Esophagus muscularis mucosa (tissue), 4 donors: Measurements from ENCODE around the gene NONO.
"Not testable (repeated sequence)": the region's sequence is repeated elsewhere in the genome, so short reads cannot be mapped to it uniquely, and the experiment has no call there.

Experiments
- EP300 ChIP-seq: sonication (generic); formaldehyde crosslinking; IDR thresholded peaks from one replicate; pipeline ENCODE4 v1.6.1; 2017; ENCODE audit warnings: antibody characterized with exemption
- POLR2A ChIP-seq: fragments of 450-650 bp; IDR thresholded peaks from one replicate; pipeline ENCODE4 v1.6.1; 2017; ENCODE audit warnings: antibody characterized with exemption, moderate library complexity, mild to moderate bottlenecking, low read depth
- POLR2AphosphoS5 ChIP-seq, 2 donors: sonication (generic); formaldehyde crosslinking; IDR thresholded peaks; one replicate each; pipeline ENCODE4 v1.6.1; 2017; ENCODE audit warnings: antibody characterized with exemption in 2 of 2
- TF ChIP-seq, protein P1 (sequence below), 3 experiments: fragments of 200-600 bp in 2 of 3; fragments of 450-650 bp in 1 of 3; sonication (generic) in 2 of 3; IDR thresholded peaks; one replicate each; pipeline ENCODE4 v1.5.1; 2017 to 2019; ENCODE audit warnings: antibody characterized with exemption in 3 of 3, mild to moderate bottlenecking in 2 of 3, moderate library complexity in 1 of 3

DNA sequence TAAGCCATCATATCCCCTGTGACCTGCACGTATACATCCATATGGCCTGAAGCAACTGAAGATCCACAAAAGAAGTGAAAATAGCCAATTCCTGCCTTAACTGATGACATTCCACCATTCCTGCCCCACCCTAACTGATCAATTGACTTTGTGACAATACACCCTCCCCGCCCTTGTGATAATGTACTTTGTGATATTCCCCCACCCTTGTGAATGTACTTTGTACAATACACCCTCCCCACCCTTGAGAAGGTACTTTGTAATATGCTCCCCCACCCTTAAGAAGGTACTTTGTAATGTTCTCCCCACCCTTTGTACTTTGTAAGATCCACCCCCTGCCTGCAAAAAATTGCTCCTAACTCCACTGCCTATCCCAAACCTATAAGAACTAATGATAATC, 11.1 kb upstream of the NONO start:
- TF ChIP-seq, protein P1, sequence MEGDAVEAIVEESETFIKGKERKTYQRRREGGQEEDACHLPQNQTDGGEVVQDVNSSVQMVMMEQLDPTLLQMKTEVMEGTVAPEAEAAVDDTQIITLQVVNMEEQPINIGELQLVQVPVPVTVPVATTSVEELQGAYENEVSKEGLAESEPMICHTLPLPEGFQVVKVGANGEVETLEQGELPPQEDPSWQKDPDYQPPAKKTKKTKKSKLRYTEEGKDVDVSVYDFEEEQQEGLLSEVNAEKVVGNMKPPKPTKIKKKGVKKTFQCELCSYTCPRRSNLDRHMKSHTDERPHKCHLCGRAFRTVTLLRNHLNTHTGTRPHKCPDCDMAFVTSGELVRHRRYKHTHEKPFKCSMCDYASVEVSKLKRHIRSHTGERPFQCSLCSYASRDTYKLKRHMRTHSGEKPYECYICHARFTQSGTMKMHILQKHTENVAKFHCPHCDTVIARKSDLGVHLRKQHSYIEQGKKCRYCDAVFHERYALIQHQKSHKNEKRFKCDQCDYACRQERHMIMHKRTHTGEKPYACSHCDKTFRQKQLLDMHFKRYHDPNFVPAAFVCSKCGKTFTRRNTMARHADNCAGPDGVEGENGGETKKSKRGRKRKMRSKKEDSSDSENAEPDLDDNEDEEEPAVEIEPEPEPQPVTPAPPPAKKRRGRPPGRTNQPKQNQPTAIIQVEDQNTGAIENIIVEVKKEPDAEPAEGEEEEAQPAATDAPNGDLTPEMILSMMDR (IDR thresholded peaks at IDR 0.05): not testable (repeated sequence)
- not testable (repeated sequence) for TF ChIP-seq EP300; POLR2A; POLR2AphosphoS5 (IDR thresholded peaks at IDR 0.05)
